Upper lobe of left lung (tissue), 6 donors: ENCODE data around the gene GPHB5. TPM values are rescaled to one million over a fixed set of nuclear protein-coding genes. Genes with fewer than 3 reads are reported as not detected.

Experiments
- ATAC-seq, 2 donors: fragments of 200-7000 bp; cut with Tn5 transposase; one replicate each; pipeline ENCODE4 v1.9.1; 2022; ENCODE audit warnings: mild to moderate bottlenecking in 2 of 2, moderate library complexity in 2 of 2; ENCODE audit not compliant: low FRiP score in 2 of 2
- DNase-seq, 2 donors: peaks; one replicate each; pipeline ENCODE4 v3.0.0-alpha.2; 2019 to 2020
- H3K27ac ChIP-seq, 4 donors: fragments of 200-600 bp; sonication (generic); one replicate each; pipeline ENCODE4 v1.5.1; 2016 to 2019
- H3K27me3 ChIP-seq, 4 donors: fragments of 200-600 bp; sonication (generic); one replicate each; pipeline ENCODE4 v1.5.1; 2017 to 2019
- H3K36me3 ChIP-seq, 4 donors: fragments of 200-600 bp; sonication (generic); one replicate each; pipeline ENCODE4 v1.5.1; 2016 to 2019
- H3K4me1 ChIP-seq, 4 donors: fragments of 200-600 bp; sonication (generic); one replicate each; pipeline ENCODE4 v1.5.1; 2018 to 2019
- H3K4me3 ChIP-seq, 4 donors: fragments of 200-600 bp; sonication (generic); one replicate each; pipeline ENCODE4 v1.5.1; 2017 to 2019; ENCODE audit warnings: mild to moderate bottlenecking in 2 of 4, moderate library complexity in 1 of 4
- H3K9me3 ChIP-seq, 4 donors: fragments of 200-600 bp; sonication (generic); one replicate each; pipeline ENCODE4 v1.5.1; 2018 to 2019
- EP300 ChIP-seq, 4 donors: sonication (generic); formaldehyde crosslinking; IDR thresholded peaks; one replicate each; pipeline ENCODE4 v1.5.1; 2017; ENCODE audit warnings: antibody characterized with exemption in 4 of 4, control low read depth in 2 of 4
- POLR2A ChIP-seq, 4 donors: fragments of 450-650 bp; IDR thresholded peaks; one replicate each; pipeline ENCODE4 v1.5.1; 2016 to 2017; ENCODE audit warnings: antibody characterized with exemption in 4 of 4, mild to moderate bottlenecking in 2 of 4
- POLR2AphosphoS5 ChIP-seq, 2 donors: sonication (generic); formaldehyde crosslinking; IDR thresholded peaks; one replicate each; pipeline ENCODE4 v1.5.1; 2017; ENCODE audit warnings: antibody characterized with exemption in 2 of 2
- WGBS, 2 donors: methylation state at CpG; one replicate each; pipeline ENCODE4 v1.1.5; 2017 to 2018; 5-methylcytosine and 5-hydroxymethylcytosine counted together
- total RNA-seq, 6 donors: library from RNA; depleted of rRNA in 4 of 6; stranded (reverse); fragments of >200 nt in 4 of 6; gene quantifications; one replicate each; pipeline versions ENCODE4 v1.1.0 to v1.2.1, GENCODE V29; 2016 to 2021
- TF ChIP-seq, protein P1 (sequence below), 6 experiments: fragments of 450-650 bp in 4 of 6; fragments of 200-600 bp in 2 of 6; sonication (generic) in 2 of 6; IDR thresholded peaks; one replicate each; pipeline ENCODE4 v1.5.1; 2016 to 2019; ENCODE audit warnings: antibody characterized with exemption in 6 of 6
- donor health status: DM: no; HTN: no; CAD: no; lungs with moderate emphysema.
- donor health status: DM: no; HTN: yes; CAD: no; lungs with severe emphysema.

GPHB5 gene, protein sequence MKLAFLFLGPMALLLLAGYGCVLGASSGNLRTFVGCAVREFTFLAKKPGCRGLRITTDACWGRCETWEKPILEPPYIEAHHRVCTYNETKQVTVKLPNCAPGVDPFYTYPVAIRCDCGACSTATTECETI
- not detected for total RNA-seq

- no peak for TF ChIP-seq POLR2A (IDR thresholded peaks at IDR 0.05)
- TF ChIP-seq EP300 (IDR thresholded peaks at IDR 0.05) = no peak
- no peak for TF ChIP-seq POLR2AphosphoS5 (IDR thresholded peaks at IDR 0.05)
- TF ChIP-seq, protein P1, sequence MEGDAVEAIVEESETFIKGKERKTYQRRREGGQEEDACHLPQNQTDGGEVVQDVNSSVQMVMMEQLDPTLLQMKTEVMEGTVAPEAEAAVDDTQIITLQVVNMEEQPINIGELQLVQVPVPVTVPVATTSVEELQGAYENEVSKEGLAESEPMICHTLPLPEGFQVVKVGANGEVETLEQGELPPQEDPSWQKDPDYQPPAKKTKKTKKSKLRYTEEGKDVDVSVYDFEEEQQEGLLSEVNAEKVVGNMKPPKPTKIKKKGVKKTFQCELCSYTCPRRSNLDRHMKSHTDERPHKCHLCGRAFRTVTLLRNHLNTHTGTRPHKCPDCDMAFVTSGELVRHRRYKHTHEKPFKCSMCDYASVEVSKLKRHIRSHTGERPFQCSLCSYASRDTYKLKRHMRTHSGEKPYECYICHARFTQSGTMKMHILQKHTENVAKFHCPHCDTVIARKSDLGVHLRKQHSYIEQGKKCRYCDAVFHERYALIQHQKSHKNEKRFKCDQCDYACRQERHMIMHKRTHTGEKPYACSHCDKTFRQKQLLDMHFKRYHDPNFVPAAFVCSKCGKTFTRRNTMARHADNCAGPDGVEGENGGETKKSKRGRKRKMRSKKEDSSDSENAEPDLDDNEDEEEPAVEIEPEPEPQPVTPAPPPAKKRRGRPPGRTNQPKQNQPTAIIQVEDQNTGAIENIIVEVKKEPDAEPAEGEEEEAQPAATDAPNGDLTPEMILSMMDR (IDR thresholded peaks at IDR 0.05) = no peak
- H3K27me3 ChIP-seq = no peaks in the 10 kb centered on the region
Measured at GRCh38 chr14:63318835-63319234, at the start of gene GPHB5. Gene GPHB5 (minus strand): TSS chr14:63318935. CDS start chr14:63317849, 1,086 bp downstream.

DNA sequence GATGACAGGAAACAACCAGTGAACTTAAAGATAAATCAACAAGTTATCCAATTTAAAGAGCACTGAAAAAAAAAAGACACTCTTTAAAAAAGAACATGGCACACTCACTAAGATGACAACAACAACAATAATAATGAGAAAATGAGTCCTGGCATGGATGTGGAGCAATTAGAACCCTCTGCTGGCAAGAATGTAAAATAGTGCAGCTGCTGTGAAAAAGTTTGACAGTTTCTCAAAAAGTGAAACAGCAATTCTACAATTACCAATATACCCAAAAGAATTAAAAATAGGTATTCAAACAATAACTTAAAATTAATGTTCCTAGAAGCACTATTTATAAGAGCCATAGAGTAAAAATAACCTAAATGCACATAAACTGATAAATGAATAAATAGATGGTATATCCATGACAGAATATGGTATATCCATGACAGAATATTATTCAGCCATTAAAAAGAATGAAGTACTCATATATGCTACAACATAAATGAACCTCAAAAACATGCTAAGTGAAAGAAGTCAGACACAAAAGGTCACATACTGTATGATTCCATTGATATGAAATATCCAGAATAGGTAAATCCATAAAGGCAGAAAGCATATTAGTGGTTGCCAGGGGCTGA is 49.1 kb upstream of the GPHB5 start:
- TF ChIP-seq, protein P1 (IDR thresholded peaks at IDR 0.05) = no peak
- TF ChIP-seq EP300 (IDR thresholded peaks at IDR 0.05) (no peak), POLR2AphosphoS5 (IDR thresholded peaks at IDR 0.05) (no peak), POLR2A (IDR thresholded peaks at IDR 0.05) (no peak)
- no peaks in the 10 kb centered on the region for H3K9me3 ChIP-seq
- no peaks in the 10 kb centered on the region for H3K4me1 ChIP-seq
- H3K36me3 ChIP-seq = no peaks in the 10 kb centered on the region
- no peak overlapping the region for H3K27ac ChIP-seq
- no peaks in the 10 kb centered on the region for H3K27me3 ChIP-seq
- ATAC-seq = no peak
- no peak for DNase-seq
- no peak overlapping the region for H3K4me3 ChIP-seq

More at GRCh38 chr14:63318835-63319234, at the start of gene GPHB5:
- no peak within 1 kb of the TSS for H3K4me3 ChIP-seq
- H3K27ac ChIP-seq = no peak within 1 kb of the TSS
- no peak for ATAC-seq
- DNase-seq = no peak
- H3K4me1 ChIP-seq = no peaks in the 10 kb centered on the region
- no peaks in the 10 kb centered on the region for H3K36me3 ChIP-seq
- H3K9me3 ChIP-seq = no peaks in the 10 kb centered on the region

DNA sequence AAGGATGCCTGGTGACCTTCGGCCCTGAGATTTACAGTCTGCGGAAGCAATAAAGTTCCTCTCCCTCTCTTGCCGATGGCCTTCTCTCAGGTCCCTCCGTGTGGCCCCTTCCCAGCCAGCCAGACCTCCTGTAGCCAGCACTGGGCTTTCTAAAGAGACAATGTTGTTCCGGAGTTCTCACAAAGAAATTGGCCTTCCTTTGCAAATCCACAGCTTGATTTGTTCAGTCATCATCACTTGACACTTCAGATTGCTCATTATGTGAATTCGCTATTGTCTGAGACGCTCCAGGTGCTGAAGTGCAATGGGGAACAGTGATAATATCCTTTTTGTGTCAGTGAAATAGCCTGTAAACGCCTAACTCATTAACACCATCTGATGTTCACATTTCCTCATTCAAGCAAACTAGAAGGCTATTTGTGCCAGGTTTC is 43.7 kb upstream of the GPHB5 start:
- no peaks in the 10 kb centered on the region for H3K27me3 ChIP-seq
- ATAC-seq = no peak
- WGBS, 2 donors = 62 to 73% methylated on average over 8 of the region's 8 CpGs

DNA sequence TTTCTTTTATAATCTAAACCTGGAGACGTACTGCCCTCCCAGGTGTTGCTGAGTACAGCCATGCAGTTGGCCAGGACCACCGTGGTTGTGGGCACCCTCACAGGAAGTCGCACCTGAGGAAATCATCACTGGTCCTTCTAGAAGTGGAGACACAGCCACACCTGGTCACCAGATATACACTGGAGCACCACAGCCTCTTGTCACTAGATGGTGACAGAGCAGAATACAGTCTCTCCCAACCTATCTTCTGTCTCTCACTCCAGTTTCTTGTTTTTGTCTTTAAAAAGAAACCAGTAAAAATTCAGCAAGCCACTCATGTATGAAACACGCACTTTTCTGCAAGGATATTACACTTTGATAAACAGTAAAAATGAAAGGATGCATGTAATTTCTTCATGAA is 43.1 kb upstream of the GPHB5 start:
- no peak for ATAC-seq
- 65 to 82% methylated on average over 4 of the region's 4 CpGs for WGBS, 2 donors

More for the DNA sequence above, 43.7 kb upstream of the GPHB5 start:
- H3K4me1 ChIP-seq = no peaks in the 10 kb centered on the region
- no peak overlapping the region for H3K4me3 ChIP-seq
- no peaks in the 10 kb centered on the region for H3K36me3 ChIP-seq
- H3K9me3 ChIP-seq = no peaks in the 10 kb centered on the region
- no peak for TF ChIP-seq POLR2A (IDR thresholded peaks at IDR 0.05)
- TF ChIP-seq, protein P1 (IDR thresholded peaks at IDR 0.05) = no peak
- no peak for TF ChIP-seq POLR2AphosphoS5 (IDR thresholded peaks at IDR 0.05)
- TF ChIP-seq EP300 (IDR thresholded peaks at IDR 0.05) = no peak
- H3K27ac ChIP-seq = no peak overlapping the region
- DNase-seq = no peak

More for the DNA sequence above, 43.1 kb upstream of the GPHB5 start:
- H3K9me3 ChIP-seq = no peaks in the 10 kb centered on the region
- H3K27me3 ChIP-seq = no peaks in the 10 kb centered on the region
- TF ChIP-seq, protein P1 (IDR thresholded peaks at IDR 0.05) = no peak
- TF ChIP-seq EP300 (IDR thresholded peaks at IDR 0.05) (no peak), POLR2A (IDR thresholded peaks at IDR 0.05) (no peak), POLR2AphosphoS5 (IDR thresholded peaks at IDR 0.05) (no peak)
- DNase-seq = no peak
- H3K4me3 ChIP-seq = no peak overlapping the region
- no peaks in the 10 kb centered on the region for H3K36me3 ChIP-seq
- H3K4me1 ChIP-seq = no peaks in the 10 kb centered on the region
- H3K27ac ChIP-seq = no peak overlapping the region
